ENCODE results near the gene MTHFR. TPM values are rescaled to one million over a fixed set of nuclear protein-coding genes. Genes with fewer than 3 reads are reported as not detected.

Gene MTHFR
- total and polyA plus RNA-seq, 2 of the 4 experiments (the other 2 are of a cell fraction), result 7.3 to 7.4 TPM

DNA sequence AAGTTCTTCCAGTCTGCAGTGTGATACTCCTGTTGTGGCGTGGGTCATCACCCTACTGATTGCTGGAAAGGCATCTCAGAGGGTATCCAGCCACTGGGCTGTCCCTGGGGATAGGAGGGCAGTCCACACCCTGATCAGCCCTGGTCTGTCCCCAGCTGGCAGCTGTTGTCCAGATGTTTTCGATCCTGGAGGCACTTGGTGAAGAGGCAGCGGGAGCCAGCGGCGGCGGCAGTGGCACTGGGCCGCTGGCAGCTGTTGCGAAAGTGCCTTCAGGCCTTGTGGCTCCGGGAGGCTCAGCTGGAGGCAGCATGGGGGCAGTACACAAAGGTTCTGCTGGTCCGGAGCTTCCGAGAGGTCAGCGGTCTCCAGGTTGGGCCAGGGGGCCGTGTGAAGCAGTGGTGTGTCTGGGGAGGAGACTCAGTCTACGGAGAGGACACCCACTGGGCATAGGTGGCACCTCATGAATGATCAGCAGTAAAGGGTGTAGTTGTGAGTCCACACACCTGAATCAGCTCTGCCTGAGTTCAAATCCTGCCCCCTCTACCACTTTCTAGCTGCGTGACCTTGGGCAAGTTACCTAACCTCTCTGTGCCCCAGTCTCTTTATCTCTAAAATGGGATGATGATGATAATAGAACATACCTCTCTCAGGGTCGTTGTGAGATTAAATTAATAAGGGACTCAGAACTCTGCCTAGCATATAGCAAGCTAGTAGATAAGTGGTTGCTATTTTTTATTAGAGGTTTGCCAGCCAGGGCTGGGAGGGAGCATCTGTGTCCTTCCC is 37.7 kb downstream of the MTHFR start:
- no peak overlapping the region for H3K23ac ChIP-seq (ENCODE audit: low read depth, low read length)
- H2BK15ac ChIP-seq (ENCODE audit: low read depth, low read length), result no peak overlapping the region
- no peak overlapping the region for H3K4me2 ChIP-seq (ENCODE audit: low read depth, low read length)
- DNase-seq, result no peak
- H3K9me1 ChIP-seq (ENCODE audit: insufficient read depth, low read length), result no peaks in the 10 kb centered on the region
- ATAC-seq (ENCODE audit: low read depth), result no peak; the same call in 1 of the 2 replicates
- ChIA-PET POLR2A (ENCODE audit: unreplicated experiment) (no interaction called here), CTCF (no interaction called here)
- H2BK5ac ChIP-seq (ENCODE audit: low read depth, low read length, poor library complexity, severe bottlenecking), result no peak overlapping the region
- H2AK5ac ChIP-seq (ENCODE audit: low read depth, low read length), result no peak overlapping the region
- H3K4ac ChIP-seq (ENCODE audit: low read depth, low read length), result no peak overlapping the region
- H3K4me3 ChIP-seq (ENCODE audit: insufficient read depth, low read depth, low read length), result no peak overlapping the region
- H3K79me1 ChIP-seq (ENCODE audit: low read depth in 1 of 2, low read length in 2 of 2), result no peaks in the 10 kb centered on the region
- H4K8ac ChIP-seq (ENCODE audit: low read depth in 2 of 2, low read length in 2 of 2), result no peak overlapping the region
- no peak overlapping the region for H3K27ac ChIP-seq (ENCODE audit: insufficient read depth, low read length)
- H2AK9ac ChIP-seq (replicated peaks; ENCODE audit: low read depth, low read length, poor library complexity), result no peak overlapping the region
- TF ChIP-seq BHLHE40 (IDR thresholded peaks at IDR 0.05; ENCODE audit: low read depth, low read length) (no peak), MXI1 (IDR thresholded peaks at IDR 0.05; ENCODE audit: borderline replicate concordance, low read depth, low read length) (no peak), FOS (IDR thresholded peaks at IDR 0.05; ENCODE audit: low read depth, low read length) (no peak)
- no TSS peak for BruUV-seq (replicated peaks)
- H3K36me3 ChIP-seq (ENCODE audit: control insufficient read depth, insufficient read depth, low read length), result no peaks in the 10 kb centered on the region
- no peaks in the 10 kb centered on the region for H3K4me1 ChIP-seq (ENCODE audit: control insufficient read depth, insufficient read depth, low read length)
- H3K9me3 ChIP-seq (ENCODE audit: control insufficient read depth, insufficient read depth, low read length), result no peaks in the 10 kb centered on the region
- H3K56ac ChIP-seq (ENCODE audit: extremely low read depth, insufficient read depth, low read length), result no peak overlapping the region
- H2AFZ ChIP-seq (replicated peaks; ENCODE audit: low read length, poor library complexity), result peak overlapping the region; percentile 24
- dilution Hi-C loops (cut with HindIII; ENCODE audit: low sequenced_read_pairs, unreplicated experiment) (no loop called here), intact Hi-C loops (cut with micrococcal nuclease) (no loop called here), in situ Hi-C loops (cut with MboI; ENCODE audit: low sequenced_read_pairs) (no loop called here)
- no peak overlapping the region for H3K9ac ChIP-seq (ENCODE audit: low read depth, low read length)
- H2BK120ac ChIP-seq (ENCODE audit: low read depth, low read length), result no peak overlapping the region
- H4K91ac ChIP-seq (ENCODE audit: insufficient read depth, low read depth, low read length), result no peak overlapping the region
- no peak overlapping the region for H3K18ac ChIP-seq (ENCODE audit: low read depth, low read length)
- WGBS, 2 experiments (ENCODE audit: extremely low coverage in 2 of 2, insufficient read length in 1 of 2), result 48% methylated on average over 11 of the region's 16 CpGs; no CpG with 5 or more reads in 1 of the 2 experiments
- H4K5ac ChIP-seq (ENCODE audit: low read depth, low read length), result no peak overlapping the region
- no peak overlapping the region for H2BK20ac ChIP-seq (ENCODE audit: low read depth, low read length)
- H3K14ac ChIP-seq (replicated peaks; ENCODE audit: low read depth, low read length), result no peak overlapping the region
- peaks cover 22% of the 10 kb centered on the region for H3K27me3 ChIP-seq (ENCODE audit: control insufficient read depth, insufficient read depth, low read length)
- H4K20me1 ChIP-seq (ENCODE audit: insufficient read depth, low read length), result no peaks in the 10 kb centered on the region
